Erythroblast (primary cell): ENCODE results near the gene CTNNB1.

Experiments
- DNase-seq, 2 experiments: peaks; one replicate each; lab custom pipeline; 2025; lab: John Stamatoyannopoulos, UW
- GATA1 ChIP-seq: IDR thresholded peaks from 2 replicates; pipeline ENCODE4 v1.6.1; 2011; ENCODE audit warnings: low read depth, mild to moderate bottlenecking, control low read depth, low read length, moderate library complexity
- POLR2A ChIP-seq: IDR thresholded peaks from 2 replicates; pipeline ENCODE4 v1.6.1; 2011; ENCODE audit warnings: mild to moderate bottlenecking, low read length

CTNNB1 gene

DNA sequence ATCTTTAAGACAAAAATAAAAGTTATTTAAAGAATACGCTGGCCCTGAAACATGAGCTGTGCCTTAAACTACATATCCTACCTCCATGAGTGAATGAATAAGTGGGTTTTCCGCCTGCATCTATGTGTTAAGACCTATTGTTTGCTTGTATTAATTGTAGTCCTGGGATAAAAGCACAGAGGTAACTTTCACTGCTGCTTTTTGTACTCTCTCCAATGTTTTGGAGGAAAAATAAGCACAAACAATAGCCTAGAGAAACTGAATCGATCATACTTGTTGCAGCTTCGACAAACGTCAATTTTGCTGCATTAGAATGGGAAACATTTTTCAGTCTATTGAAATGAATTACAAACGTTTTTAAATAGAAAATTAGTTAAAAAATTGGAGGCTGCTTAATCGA, 1.3 kb upstream of the CTNNB1 start:
- DNase-seq = no peak
- TF ChIP-seq GATA1 (no peak), POLR2A (no peak)

DNA sequence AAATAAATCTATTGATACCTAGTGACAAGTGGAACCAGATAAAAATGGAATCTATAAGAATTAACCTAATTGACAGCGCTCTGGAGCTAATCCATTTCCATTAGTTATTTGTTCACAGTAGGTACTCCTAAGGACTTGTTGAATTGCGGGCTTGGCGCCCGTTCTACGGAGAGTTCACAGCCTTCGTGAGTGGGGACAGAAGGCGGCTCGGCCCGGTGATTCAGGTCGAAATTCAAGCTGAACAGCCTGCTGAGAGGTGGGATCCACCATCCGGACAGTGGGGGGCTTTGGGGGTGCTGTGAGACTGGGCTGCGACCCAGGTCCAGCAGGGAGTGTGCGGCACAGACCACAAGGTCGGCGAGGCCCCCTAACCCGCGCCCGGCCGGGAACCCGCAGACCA, 779 bp upstream of the CTNNB1 start:
- DNase-seq = peak; percentile 63 to 64
- TF ChIP-seq POLR2A = no peak
- TF ChIP-seq GATA1 = no peak

DNA sequence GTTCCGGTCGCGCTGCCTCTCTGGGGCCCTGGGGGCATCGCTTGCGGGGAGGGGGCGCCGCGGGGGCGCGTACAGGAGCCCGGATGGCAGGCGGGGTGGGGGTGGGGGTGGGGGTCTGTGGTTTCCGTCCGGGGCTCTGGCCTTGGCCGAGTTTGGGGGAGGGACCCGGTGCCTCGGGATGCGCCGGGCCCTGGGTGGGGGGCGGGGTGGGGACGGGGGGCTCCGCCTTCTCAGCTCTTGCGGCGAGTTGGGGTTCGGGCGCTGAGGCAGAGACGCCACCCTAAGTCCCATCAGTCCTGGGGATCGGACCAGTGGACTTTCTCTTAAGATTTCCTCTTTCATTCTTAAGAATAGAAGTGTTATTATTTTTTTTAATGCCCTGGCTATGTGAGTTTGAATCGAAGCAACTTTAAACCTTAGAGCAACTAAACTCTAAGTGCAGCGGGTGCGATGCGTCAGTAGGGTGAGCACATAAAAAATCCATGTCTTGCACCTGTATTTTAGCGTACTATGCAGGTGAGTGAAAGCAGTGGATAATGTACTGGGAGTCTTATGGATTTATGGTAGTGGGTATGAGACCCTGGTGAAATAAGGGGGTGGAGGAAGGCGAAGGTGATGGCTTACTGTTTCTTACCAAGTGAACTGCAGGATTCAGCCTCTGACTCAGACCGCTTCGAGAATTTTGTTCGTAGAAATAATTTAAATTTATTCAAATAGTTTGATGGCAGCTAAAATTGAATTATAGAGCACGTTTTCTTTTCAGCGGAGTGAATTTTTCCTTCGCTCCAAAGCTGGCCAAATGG, 762 bp downstream of the CTNNB1 start:
- DNase-seq = peak; percentile 64 to 72
- TF ChIP-seq GATA1 (no peak), POLR2A (no peak)

DNA sequence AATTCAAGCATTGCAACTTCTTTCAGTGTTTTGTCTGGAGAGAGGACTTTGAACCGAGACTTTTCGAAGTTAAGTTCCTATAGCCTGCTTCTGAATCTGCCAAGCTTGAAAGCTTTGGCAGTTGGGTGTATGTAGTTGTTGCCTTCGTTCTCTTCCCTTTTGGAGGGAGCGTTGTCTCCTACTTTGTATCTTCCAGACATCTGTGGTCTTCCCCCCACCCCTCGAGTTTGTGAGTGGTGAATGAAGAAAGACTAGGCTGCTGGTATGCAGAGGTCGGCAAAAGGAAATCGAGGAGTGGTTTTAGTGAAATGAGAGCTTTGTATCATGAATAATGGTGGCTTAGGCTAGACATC, 1.3 kb downstream of the CTNNB1 start:
- DNase-seq = peak; percentile 57 to 60

DNA sequence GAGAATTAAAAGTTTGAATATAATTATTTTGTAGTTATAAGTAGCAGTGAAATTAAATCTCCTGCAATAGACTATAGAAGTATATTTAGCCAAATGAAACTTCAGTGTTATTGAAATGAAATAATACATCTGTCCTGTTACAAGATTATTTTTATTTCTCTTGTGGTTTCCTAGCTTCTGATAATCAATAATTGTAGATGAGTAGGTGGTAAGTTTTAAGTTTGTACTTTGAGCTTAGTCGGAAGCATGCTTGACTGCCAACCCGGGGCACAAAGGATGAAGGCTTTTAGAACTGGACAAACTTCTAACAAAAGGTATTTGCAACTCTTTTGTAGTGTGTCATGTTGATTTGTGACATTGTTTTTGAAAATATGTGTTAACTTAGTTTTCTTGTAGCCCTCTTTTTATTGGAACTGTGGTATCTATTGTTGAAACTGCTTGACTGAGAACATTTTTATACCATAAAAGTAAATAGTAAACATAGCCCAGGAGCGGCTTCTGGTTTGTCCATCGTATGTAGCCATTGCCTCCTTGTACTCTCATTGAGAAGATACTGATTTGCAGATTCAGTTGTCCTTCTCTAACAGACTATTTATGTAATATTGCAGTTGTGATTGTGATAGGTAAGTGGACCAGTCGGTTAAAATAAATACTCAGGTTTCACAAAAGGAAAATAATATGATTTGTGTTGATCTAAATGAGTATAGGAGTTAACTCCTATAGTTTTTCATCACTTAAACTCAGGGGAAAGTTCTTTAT, 2.9 kb downstream of the CTNNB1 start:
- TF ChIP-seq GATA1 = no peak
- no peak for TF ChIP-seq POLR2A
- DNase-seq = no peak

More for the DNA sequence above, 1.3 kb downstream of the CTNNB1 start:
- TF ChIP-seq POLR2A = peak; percentile 29
- TF ChIP-seq GATA1 = no peak

DNA sequence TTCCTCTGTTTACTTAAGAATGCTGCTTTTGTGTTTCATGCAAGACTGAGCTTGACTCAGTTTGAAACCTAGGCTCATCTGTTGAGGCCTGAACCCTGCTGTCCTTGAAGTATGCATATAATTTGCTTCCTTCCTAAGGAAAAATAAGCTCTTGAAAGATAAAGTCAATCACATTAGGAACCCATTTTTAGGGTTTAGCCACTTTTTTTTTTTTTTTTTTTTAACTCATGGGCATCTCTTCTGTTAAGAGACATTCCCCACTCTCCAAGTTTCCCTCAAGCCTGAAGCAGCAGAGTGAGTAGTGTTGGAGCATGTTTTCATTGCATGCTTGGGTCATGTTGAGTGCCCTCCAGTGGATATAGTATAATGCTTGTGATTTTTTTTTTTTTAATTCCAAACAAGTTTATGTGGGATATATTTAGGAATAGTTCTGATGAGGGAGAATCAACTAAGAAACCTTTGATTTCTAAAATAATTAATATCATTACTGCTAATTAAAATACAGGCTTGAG, 3.6 kb downstream of the CTNNB1 start:
- TF ChIP-seq GATA1 = no peak
- TF ChIP-seq POLR2A = no peak
- DNase-seq = peak; percentile 6 to 36

DNA sequence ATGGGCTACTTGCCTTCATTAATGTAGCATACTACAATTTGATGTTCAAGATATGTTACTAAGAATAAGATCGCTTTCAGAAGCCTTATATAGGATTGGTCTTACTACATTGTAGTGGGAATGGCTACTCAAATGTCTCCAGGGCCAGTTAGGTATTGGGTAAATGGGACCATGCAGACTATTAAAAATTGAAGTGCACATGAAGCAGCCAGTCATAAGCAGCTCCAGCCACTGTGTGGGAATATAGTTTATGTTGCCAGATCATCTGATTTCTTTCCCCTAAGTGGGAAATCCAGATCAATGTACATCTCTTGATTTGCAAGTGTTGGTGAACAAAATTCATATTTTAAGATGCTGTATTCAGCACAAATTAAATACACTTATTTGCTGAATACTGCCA, 5.1 kb downstream of the CTNNB1 start:
- no peak for DNase-seq
- TF ChIP-seq GATA1 (no peak), POLR2A (no peak)

DNA sequence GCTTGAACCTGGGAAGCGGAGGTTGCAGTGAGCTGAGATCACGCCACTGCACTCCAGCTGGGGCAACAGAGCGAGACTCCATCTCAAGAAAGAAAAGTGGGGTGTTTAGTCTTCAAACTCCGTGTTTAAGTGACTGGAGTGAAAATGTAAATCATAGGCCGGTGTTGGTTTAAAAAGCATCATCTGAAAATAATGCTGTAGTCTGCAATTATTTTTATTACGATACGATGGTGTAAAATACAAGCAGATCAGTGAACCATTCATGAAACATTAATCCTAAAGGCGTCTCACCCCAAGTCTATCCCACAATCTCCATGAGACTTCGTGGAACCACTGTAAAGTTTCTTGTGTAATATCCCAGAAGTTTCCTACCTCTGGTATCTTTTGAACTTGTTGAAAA, 6.3 kb downstream of the CTNNB1 start:
- no peak for TF ChIP-seq GATA1
- no peak for TF ChIP-seq POLR2A
- DNase-seq = no peak

DNA sequence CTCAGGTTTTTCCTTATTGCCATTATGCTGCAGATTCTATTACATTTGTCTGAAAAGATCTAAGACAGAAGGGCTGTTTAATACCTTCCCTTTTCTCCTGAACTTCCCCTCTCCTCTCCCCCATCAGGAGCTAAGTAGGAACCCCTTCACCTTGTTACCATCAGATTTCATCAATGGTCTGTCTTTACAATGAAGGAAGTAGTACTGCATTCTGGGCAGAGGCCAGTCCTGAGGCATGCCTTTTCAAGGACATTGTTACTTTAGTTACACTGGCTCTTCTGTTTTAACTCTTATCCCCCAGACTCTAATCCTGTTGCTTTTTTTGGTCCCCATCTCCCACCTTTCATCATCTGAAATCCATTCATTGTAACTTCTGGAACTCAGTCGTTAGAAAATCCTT, 8.1 kb downstream of the CTNNB1 start:
- no peak for DNase-seq
- TF ChIP-seq GATA1 = no peak
- TF ChIP-seq POLR2A = no peak

DNA sequence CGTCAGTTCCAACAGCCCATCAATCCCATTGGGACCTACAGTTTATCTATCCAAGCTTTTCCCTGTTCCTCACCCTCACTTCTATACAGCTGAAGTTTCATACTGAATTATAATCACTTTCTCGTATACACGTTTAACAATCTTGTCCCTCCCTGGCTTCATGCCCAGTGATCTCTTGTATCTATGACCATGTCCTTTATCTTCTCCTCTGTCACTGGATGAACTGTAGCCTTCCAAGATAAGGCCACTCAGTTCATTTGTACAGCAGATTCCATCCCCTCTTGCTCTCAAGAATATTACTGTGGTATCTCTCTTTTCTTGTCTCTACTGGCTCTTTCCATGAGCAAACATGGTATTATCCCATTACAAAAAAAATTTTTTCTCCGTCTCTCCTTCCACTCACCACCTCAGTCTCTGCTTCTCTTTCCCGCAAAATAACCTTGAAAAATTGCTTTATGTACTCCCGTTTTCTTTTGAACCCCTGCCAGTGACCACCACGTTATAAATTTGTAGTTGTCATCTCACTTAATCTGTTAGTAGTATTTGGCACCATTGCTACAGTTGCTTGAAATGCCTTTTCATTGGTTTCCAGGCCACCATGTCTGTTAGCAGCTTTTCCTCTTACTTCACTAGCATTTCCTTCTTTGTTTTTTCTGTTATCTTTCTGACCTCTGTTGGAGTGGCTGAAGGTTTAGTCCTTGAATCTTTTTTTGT, 9.4 kb downstream of the CTNNB1 start:
- TF ChIP-seq POLR2A (no peak), GATA1 (no peak)
- DNase-seq = peak; percentile 48 to 84

DNA sequence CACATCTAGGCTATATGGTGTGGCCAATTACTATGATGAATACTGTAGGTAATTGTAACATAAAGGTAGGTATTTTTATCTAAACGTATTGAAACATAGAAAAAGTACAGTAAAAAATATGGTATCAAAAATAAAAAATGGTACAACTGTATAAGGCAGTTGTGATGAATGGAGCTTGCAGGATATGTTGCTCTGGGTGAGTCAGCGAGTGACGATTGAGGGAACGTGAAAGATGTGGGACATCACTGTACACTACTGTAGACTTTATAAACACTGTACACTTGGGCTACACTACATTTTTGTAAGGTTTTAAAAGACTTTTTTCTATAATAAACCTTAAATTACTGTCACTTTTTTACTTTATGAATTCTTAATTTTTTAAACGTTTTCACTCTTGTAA, 10.3 kb downstream of the CTNNB1 start:
- TF ChIP-seq GATA1 (no peak), POLR2A (no peak)
- DNase-seq = no peak

DNA sequence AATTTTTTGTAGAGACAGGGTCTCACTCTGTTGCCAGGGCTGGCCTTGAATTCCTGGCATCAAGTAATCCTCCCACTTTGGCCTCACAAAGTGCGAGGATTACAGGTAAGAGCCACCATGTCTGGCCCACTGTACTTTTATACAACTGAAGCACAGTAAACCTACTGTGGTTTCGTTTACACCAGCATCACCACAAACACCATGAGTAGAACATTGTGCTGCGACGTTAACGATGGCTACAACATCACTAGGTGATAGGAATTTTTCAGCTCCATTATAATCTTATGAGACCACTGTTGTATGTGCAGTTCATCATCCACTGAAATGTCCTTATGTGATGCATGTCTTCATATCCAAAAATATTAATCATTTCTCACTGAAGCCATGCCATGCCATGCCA, 11.7 kb downstream of the CTNNB1 start:
- TF ChIP-seq GATA1 (no peak), POLR2A (no peak)
- no peak for DNase-seq

DNA sequence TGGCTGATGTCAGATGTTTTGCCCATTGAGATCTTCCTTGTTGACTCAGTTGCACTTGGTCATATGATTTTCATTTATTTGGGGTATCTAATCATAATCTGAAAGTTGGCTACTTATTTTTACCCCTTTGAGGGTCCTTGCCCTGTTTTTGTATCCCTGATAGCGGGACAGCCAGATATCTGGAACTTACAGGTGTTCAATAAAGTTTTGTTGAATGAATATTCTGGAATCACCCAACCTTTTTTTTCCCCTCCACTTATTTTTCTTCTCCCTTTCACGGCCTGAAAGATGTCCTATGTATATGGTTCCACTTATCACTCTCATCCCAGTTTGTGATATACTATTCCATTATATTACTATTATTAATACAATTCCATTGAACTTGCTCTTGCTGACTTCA, 12.8 kb downstream of the CTNNB1 start:
- no peak for DNase-seq
- TF ChIP-seq GATA1 = no peak
- no peak for TF ChIP-seq POLR2A
